ENCODE measurements around the gene PRC1.

- TF ChIP-seq CTCF (IDR thresholded peaks at IDR 0.05) (no peak), ZFX (IDR thresholded peaks at IDR 0.05; ENCODE audit: borderline replicate concordance) (no peak)
Observed at GRCh38 chr15:91023720-91024119, 29.4 kb upstream of the PRC1 start.

Data from 22Rv1 (cell line).